HCT116 (cell line): Measurements from ENCODE around the gene MYOF. TPM values are rescaled to one million over a fixed set of nuclear protein-coding genes. Genes with fewer than 3 reads are reported as not detected.

Experiments used
- ATAC-seq: fragments of 200-7000 bp; cut with Tn5 transposase; 2 replicates; pipeline ENCODE4 v1.9.1; 2020; ENCODE audit warnings: mild to moderate bottlenecking, moderate library complexity
- BruUV-seq: library from RNA; stranded (reverse); fragments of 400-500 nt; replicated peaks from 2 replicates; lab custom pipeline; 2021; lab: Mats Ljungman, UMichigan
- CTCF ChIA-PET: fragments of 300-600 bp; sonication (Branson Sonifier 250); formaldehyde crosslinking; loops from one replicate; lab custom pipeline; 2021; ENCODE audit warnings: antibody characterized with exemption; lab: Charles Lee
- POLR2A ChIA-PET: fragments of 300-600, 350-600 bp; sonication (Branson Sonifier 250); formaldehyde crosslinking; loops from one replicate; lab custom pipeline; 2021; ENCODE audit warnings: antibody characterized with exemption; lab: Charles Lee
- RAD21 ChIA-PET, 2 experiments: fragments of 300-600 bp; sonication (Branson Sonifier 250); formaldehyde crosslinking; loops; one replicate each; lab custom pipeline; 2023; ENCODE audit warnings: low total read pairs in 2 of 2; ENCODE audit not compliant: uncharacterized antibody in 2 of 2, unreplicated experiment in 2 of 2, low non-redundant PET in 1 of 2; lab: Charles Lee
- DNase-seq: peaks from one replicate; pipeline ENCODE4 v3.0.0-alpha.2; 2010; ENCODE audit warnings: low read depth, low spot score
- H2AFZ ChIP-seq: fragments of 200-600 bp; shearing (Covaris generic), sonication (generic); 2 replicates; pipeline ENCODE4 v1.6.1; 2017; ENCODE audit warnings: low read depth, mixed run types, mixed read lengths, antibody characterized with exemption, low read length; ENCODE audit not compliant: poor library complexity, severe bottlenecking
- H3K27ac ChIP-seq: 2 replicates; pipeline ENCODE4 v1.5.1; 2012; ENCODE audit warnings: low read depth, low read length
- H3K27me3 ChIP-seq: fragments of 200-600 bp; sonication (generic); 2 replicates; pipeline ENCODE4 v1.6.1; 2016; ENCODE audit warnings: mixed run types, low read length, mixed read lengths; ENCODE audit not compliant: insufficient read depth
- H3K36me3 ChIP-seq, 2 experiments: fragments of 200-500 bp in 1 of 2; fragments of 200-600 bp in 1 of 2; sonication (Bioruptor generic) in 1 of 2; sonication (generic) in 1 of 2; 2 replicates each; pipeline versions ENCODE4 v1.5.1 to v1.6.1; 2014 to 2016; ENCODE audit warnings: low read length in 2 of 2, inconsistent platforms in 1 of 2, mixed read lengths in 1 of 2, mixed run types in 1 of 2; ENCODE audit not compliant: insufficient read depth in 2 of 2, control insufficient read depth in 1 of 2
- H3K4me1 ChIP-seq, 2 experiments: fragments of 200-600 bp in 1 of 2; sonication (generic) in 1 of 2; 2 replicates each; pipeline versions ENCODE4 v1.5.1 to v1.6.1; 2012 to 2017; ENCODE audit warnings: low read length in 2 of 2, inconsistent platforms in 1 of 2, mild to moderate bottlenecking in 1 of 2, mixed read lengths in 1 of 2, mixed run types in 1 of 2, moderate library complexity in 1 of 2; ENCODE audit not compliant: insufficient read depth in 2 of 2, control insufficient read depth in 1 of 2
- H3K4me2 ChIP-seq: fragments of 200-600 bp; sonication (generic); 2 replicates; pipeline ENCODE4 v1.6.1; 2017; ENCODE audit warnings: mixed run types, low read length, mixed read lengths
- H3K4me3 ChIP-seq, 2 experiments: fragments of 200-600 bp in 1 of 2; sonication (generic) in 1 of 2; replicated peaks in 1 of 2; 2 replicates each; pipeline ENCODE4 v1.5.1; 2011 to 2016; ENCODE audit warnings: low read length in 2 of 2, control low read depth in 1 of 2, low read depth in 1 of 2, mild to moderate bottlenecking in 1 of 2, mixed read lengths in 1 of 2, mixed run types in 1 of 2
- H3K79me2 ChIP-seq: fragments of 200-600 bp; sonication (generic); 2 replicates; pipeline ENCODE4 v1.6.1; 2017; ENCODE audit warnings: mild to moderate bottlenecking, mixed run types, low read length, moderate library complexity, mixed read lengths; ENCODE audit not compliant: insufficient read depth
- H3K9ac ChIP-seq: fragments of 200-600 bp; sonication (generic); 2 replicates; pipeline ENCODE4 v1.6.1; 2016; ENCODE audit warnings: low read length, mixed read lengths
- H3K9me2 ChIP-seq: fragments of 200-600 bp; sonication (generic), shearing (Covaris generic); 2 replicates; pipeline ENCODE4 v1.6.1; 2017; ENCODE audit warnings: mixed run types, mild to moderate bottlenecking, moderate library complexity; ENCODE audit not compliant: insufficient read depth
- H3K9me3 ChIP-seq, 2 experiments: fragments of 200-500 bp in 1 of 2; fragments of 200-600 bp in 1 of 2; sonication (Bioruptor generic) in 1 of 2; sonication (generic) in 1 of 2; 2 replicates each; pipeline ENCODE4 v1.6.1; 2014 to 2017; ENCODE audit warnings: low read length in 2 of 2, mixed read lengths in 2 of 2, inconsistent platforms in 1 of 2, low read depth in 1 of 2, mild to moderate bottlenecking in 1 of 2, mixed run types in 1 of 2, moderate library complexity in 1 of 2; ENCODE audit not compliant: control insufficient read depth in 1 of 2, insufficient read depth in 1 of 2
- H4K20me1 ChIP-seq: fragments of 200-600 bp; sonication (generic), shearing (Covaris generic); 2 replicates; pipeline ENCODE4 v1.6.1; 2017; ENCODE audit warnings: mixed run types, mild to moderate bottlenecking, moderate library complexity; ENCODE audit not compliant: insufficient read depth
- CBX3 ChIP-seq: IDR thresholded peaks from 2 replicates; pipeline ENCODE4 v1.6.1; 2012; ENCODE audit warnings: low read depth
- ELF1 ChIP-seq: IDR thresholded peaks from 2 replicates; pipeline ENCODE4 v1.6.1; 2012; ENCODE audit warnings: low read depth, borderline replicate concordance
- EZH2phosphoT487 ChIP-seq: fragments of 200-600 bp; IDR thresholded peaks from 2 replicates; pipeline ENCODE4 v1.6.1; 2018; ENCODE audit warnings: antibody characterized with exemption, borderline replicate concordance
- FOSL1 ChIP-seq: IDR thresholded peaks from 2 replicates; pipeline ENCODE4 v1.6.1; 2012; ENCODE audit warnings: low read depth
- JUND ChIP-seq: IDR thresholded peaks from 2 replicates; pipeline ENCODE4 v1.6.1; 2012
- POLR2A ChIP-seq: IDR thresholded peaks from 2 replicates; pipeline ENCODE4 v1.7.0; 2011; ENCODE audit warnings: borderline replicate concordance; ENCODE audit not compliant: insufficient read depth, insufficient read length; ENCODE audit errors: extremely low read depth
- POLR2AphosphoS5 ChIP-seq: IDR thresholded peaks from 2 replicates; pipeline ENCODE4 v1.6.1; 2011; ENCODE audit warnings: mild to moderate bottlenecking, low read depth, low read length, moderate library complexity
- SIN3A ChIP-seq: IDR thresholded peaks from 2 replicates; pipeline ENCODE4 v1.6.1; 2012; ENCODE audit warnings: low read depth
- SRF ChIP-seq: IDR thresholded peaks from 2 replicates; pipeline ENCODE4 v1.6.1; 2012; ENCODE audit warnings: low read depth
- TCF7L2 ChIP-seq: IDR thresholded peaks from 2 replicates; pipeline ENCODE4 v1.7.0; 2011; ENCODE audit warnings: borderline replicate concordance, inconsistent platforms; ENCODE audit not compliant: insufficient read depth, insufficient read length; ENCODE audit errors: extremely low read depth
- YY1 ChIP-seq: IDR thresholded peaks from 2 replicates; pipeline ENCODE4 v1.6.1; 2011; ENCODE audit warnings: low read length, low read depth, moderate library complexity, mild to moderate bottlenecking; ENCODE audit not compliant: insufficient replicate concordance; ENCODE audit errors: extremely low read depth
- ZNF274 ChIP-seq: fragments of 200-500 bp; sonication (Bioruptor generic); IDR thresholded peaks from 2 replicates; pipeline ENCODE4 v1.6.1; 2014; ENCODE audit warnings: mild to moderate bottlenecking, low read depth, low read length, inconsistent platforms
- intact Hi-C: fragments of 100-400 bp; cut with micrococcal nuclease; formaldehyde crosslinking; loops from 2 replicates; pipeline ENCODE4 v1.10.0; 2022
- total RNA-seq: library from RNA; stranded (reverse); gene quantifications from one replicate; pipeline ENCODE4 v1.2.1, GENCODE V29; 2021; ENCODE audit not compliant: unreplicated experiment
- TF ChIP-seq, protein P1 (sequence below): IDR thresholded peaks from 2 replicates; pipeline ENCODE4 v1.6.1; 2012; ENCODE audit warnings: low read depth
- TF ChIP-seq, protein P2 (sequence below): IDR thresholded peaks from 2 replicates; pipeline ENCODE4 v1.6.1; 2012
- TF ChIP-seq, protein P3 (sequence below): IDR thresholded peaks from 2 replicates; pipeline ENCODE4 v1.6.1; 2011; ENCODE audit warnings: mild to moderate bottlenecking, low read length, moderate library complexity; ENCODE audit not compliant: insufficient replicate concordance; ENCODE audit errors: extremely low read depth

The MYOF gene
- total RNA-seq, 1 experiment from 2014 or later, result 250 TPM

DNA sequence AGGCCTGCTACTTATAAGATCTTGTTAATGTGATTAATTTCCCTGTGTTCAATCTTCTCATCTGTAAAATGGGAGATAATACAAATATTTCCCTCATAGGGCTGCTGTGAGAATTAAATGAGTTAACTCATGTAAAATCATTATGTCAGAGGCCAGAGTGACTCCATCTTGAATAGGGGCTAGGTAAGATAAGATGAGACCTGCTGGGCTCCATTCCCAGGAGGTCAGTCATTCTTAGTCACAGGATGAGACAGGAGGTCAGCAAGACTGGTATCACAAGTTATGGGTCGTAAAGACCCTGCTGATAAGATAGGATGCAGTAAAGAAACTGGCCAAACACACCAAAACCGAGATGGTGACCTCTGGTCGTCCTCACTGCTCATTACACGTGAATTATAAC is 207.7 kb downstream of the MYOF start:
- Histone ChIP-seq H3K4me3 (no peak overlapping the region), H3K4me1 (peaks cover 0 to 4% of the 10 kb centered on the region in 2 experiments; a peak in 1 of 4 replicates), H2AFZ (no peak overlapping the region), H4K20me1 (no peaks in the 10 kb centered on the region), H3K36me3 (no peaks in the 10 kb centered on the region), H3K27ac (no peak overlapping the region), H3K79me2 (no peaks in the 10 kb centered on the region), H3K9me2 (no peaks in the 10 kb centered on the region), H3K27me3 (no peaks in the 10 kb centered on the region), H3K9me3 (peaks cover 1 to 4% of the 10 kb centered on the region in 2 experiments; a peak in 2 of 4 replicates), H3K9ac (no peak overlapping the region), H3K4me2 (no peak overlapping the region)
- ChIA-PET CTCF (no interaction called here), POLR2A (no interaction called here), RAD21 (no interaction called here)
- intact Hi-C loops, result no loop called here
- BruUV-seq, result no TSS peak
- TF ChIP-seq CBX3, result no peak
- TF ChIP-seq, protein P1, sequence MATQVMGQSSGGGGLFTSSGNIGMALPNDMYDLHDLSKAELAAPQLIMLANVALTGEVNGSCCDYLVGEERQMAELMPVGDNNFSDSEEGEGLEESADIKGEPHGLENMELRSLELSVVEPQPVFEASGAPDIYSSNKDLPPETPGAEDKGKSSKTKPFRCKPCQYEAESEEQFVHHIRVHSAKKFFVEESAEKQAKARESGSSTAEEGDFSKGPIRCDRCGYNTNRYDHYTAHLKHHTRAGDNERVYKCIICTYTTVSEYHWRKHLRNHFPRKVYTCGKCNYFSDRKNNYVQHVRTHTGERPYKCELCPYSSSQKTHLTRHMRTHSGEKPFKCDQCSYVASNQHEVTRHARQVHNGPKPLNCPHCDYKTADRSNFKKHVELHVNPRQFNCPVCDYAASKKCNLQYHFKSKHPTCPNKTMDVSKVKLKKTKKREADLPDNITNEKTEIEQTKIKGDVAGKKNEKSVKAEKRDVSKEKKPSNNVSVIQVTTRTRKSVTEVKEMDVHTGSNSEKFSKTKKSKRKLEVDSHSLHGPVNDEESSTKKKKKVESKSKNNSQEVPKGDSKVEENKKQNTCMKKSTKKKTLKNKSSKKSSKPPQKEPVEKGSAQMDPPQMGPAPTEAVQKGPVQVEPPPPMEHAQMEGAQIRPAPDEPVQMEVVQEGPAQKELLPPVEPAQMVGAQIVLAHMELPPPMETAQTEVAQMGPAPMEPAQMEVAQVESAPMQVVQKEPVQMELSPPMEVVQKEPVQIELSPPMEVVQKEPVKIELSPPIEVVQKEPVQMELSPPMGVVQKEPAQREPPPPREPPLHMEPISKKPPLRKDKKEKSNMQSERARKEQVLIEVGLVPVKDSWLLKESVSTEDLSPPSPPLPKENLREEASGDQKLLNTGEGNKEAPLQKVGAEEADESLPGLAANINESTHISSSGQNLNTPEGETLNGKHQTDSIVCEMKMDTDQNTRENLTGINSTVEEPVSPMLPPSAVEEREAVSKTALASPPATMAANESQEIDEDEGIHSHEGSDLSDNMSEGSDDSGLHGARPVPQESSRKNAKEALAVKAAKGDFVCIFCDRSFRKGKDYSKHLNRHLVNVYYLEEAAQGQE, result no peak
- TF ChIP-seq POLR2AphosphoS5, result no peak
- TF ChIP-seq JUND, result no peak
- TF ChIP-seq FOSL1, result no peak
- TF ChIP-seq, protein P2, sequence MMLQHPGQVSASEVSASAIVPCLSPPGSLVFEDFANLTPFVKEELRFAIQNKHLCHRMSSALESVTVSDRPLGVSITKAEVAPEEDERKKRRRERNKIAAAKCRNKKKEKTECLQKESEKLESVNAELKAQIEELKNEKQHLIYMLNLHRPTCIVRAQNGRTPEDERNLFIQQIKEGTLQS, result no peak
- TF ChIP-seq, protein P3, sequence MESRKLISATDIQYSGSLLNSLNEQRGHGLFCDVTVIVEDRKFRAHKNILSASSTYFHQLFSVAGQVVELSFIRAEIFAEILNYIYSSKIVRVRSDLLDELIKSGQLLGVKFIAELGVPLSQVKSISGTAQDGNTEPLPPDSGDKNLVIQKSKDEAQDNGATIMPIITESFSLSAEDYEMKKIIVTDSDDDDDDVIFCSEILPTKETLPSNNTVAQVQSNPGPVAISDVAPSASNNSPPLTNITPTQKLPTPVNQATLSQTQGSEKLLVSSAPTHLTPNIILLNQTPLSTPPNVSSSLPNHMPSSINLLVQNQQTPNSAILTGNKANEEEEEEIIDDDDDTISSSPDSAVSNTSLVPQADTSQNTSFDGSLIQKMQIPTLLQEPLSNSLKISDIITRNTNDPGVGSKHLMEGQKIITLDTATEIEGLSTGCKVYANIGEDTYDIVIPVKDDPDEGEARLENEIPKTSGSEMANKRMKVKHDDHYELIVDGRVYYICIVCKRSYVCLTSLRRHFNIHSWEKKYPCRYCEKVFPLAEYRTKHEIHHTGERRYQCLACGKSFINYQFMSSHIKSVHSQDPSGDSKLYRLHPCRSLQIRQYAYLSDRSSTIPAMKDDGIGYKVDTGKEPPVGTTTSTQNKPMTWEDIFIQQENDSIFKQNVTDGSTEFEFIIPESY, result no peak
- TF ChIP-seq EZH2phosphoT487, result no peak
- no peak for TF ChIP-seq ZNF274
- TF ChIP-seq YY1, result no peak
- TF ChIP-seq SRF, result no peak
- no peak for TF ChIP-seq ELF1
- no peak for TF ChIP-seq POLR2A
- TF ChIP-seq TCF7L2, result no peak
- no peak for TF ChIP-seq SIN3A
- no peak for ATAC-seq
- no peak for DNase-seq
